GM18502 (cell line): ENCODE results near the gene ANKRD53.

Experiments
- ATAC-seq: cut with Tn5 transposase; IDR thresholded peaks from one replicate; pipeline ENCODE4 v1.9.1; 2021; ENCODE audit warnings: mild to moderate bottlenecking; ENCODE audit not compliant: unreplicated experiment, poor library complexity

The ANKRD53 gene, protein sequence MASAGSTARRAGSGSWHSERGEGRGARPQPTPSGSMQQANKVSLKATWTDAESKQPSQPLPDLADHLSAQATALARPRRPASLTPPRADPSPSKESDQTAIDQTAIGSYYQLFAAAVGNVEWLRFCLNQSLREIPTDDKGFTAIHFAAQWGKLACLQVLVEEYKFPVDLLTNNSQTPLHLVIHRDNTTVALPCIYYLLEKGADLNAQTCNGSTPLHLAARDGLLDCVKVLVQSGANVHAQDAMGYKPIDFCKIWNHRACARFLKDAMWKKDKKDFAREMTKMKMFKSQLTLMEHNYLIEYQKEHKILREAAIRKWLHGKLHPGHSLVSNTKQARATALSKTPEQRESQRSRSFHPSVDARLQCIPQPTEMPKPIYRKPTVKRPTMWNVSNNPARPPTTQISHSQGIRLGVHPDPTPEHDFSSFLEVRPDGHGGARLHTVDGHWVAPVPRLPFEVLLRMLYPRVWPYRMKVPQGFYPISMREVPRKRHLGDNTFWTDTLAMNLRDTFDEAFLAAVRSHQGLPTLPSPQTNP

DNA sequence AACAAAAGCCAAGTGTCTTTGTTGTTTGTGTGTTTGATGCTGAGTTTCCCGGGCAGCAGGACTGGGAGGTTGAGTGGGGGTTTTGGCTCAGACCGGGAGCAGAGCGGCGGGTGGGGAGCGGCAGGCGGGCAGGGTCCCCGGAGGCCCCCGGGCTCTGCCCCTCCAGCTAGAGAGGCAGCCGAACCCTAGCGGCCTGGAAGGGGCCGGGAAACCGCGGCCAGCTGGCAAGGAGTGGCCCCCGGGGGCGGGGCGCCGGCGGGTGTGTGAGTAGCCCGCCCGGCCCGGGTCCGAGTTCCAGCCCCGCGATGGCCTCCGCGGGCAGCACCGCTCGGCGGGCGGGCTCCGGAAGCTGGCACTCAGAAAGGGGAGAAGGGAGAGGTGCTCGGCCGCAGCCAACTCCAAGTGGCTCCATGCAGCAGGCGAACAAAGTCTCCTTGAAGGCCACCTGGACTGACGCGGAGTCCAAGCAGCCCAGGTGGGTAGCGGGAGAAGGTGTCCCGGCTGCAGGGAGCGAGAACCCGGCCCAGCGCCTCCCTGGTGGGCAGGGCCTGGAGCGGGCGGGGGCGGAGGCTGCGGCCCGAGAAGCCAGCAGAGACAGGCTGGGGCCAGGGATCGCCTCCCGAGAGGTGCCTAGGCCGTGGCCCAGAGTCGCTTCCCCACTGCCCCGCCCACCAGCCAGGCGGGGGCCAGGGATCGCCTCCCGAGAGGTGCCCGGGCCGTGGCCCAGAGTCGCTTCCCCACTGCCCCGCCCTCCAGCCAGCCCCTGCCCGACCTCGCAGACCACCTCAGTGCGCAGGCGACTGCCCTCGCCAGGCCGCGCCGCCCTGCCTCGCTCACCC lies at the start of gene ANKRD53:
Gene ANKRD53 (plus strand): TSS at position 290 of the 839 bp plus-strand sequence. CDS start 16 bp downstream, at position 306.
- ATAC-seq, result peak; percentile 44

DNA sequence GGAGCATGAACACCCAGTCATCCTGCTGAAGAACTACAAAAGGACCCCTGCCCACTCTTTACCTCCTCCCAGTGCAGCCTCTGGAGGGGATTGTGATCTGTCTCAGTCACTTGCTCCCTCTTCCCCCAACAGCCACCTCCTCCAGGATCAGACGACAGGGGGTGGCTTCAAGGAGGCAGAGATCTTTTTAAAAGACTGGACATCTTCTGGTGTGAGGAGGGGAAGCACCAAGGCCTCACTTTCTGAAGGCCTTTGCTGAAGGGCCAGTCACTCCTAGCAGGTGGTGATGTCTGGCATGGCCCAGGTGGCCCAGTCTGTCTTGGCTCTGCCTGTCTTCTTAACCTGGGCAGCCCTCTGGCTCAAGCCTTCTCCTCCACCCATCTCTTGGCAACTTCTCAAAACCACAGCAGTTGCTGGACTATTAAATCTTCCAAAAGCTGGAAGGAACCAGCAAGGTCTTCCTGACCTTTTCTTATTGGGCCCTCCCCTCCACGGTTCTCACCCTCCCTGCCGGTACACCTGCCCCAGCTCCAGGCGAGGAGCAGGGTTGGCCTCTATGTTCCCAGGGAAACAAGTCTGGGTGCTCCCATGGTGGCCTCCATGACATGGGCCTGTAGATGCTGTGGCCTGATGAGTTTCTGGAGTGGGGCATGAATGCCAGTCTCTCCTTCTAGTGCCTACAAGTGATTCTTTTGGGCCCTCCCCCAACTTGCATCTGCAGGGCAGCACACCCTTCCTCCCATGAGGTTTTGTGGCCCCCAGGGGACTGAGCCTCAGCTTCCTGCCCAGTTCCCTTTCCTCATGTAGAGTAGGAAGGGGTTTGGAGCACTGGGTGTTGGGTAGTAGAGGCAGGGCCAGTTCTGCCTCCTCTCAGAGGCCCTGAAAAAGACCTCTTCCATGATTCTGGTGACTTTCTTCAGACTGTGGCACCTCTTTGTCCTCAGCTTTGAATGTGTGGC lies 47.8 kb upstream of the ANKRD53 start:
- no peak for ATAC-seq

DNA sequence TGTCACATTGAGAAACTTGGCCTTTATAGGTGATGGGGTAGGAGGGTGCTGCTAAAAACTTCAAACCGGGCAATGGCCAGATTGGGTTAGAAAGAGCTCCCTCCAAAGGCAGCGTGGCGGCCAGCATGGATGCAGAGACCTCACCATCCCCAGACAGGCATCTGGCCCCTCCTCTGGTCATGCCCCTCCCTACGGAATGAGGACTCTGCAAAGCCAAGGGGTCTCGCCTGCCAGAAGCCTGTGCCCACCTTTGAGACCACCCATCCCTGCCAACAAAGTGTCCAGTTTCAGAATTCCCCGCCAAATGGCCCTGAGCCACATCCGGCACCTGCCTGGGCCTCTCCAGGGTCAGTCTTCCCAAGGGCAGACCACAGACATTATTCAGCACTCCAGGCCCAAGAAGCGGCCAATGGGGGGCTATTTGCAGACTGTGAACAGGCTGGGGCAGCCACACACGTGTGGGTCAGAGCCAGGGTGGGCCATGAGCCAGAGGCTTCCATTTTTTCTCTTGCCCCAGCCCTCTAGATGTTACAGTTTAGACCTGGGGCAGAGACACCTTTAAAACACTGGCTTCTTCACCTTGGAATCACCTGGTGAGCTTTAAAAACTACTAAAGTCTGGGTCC lies 46.9 kb upstream of the ANKRD53 start:
- ATAC-seq, result no peak

DNA sequence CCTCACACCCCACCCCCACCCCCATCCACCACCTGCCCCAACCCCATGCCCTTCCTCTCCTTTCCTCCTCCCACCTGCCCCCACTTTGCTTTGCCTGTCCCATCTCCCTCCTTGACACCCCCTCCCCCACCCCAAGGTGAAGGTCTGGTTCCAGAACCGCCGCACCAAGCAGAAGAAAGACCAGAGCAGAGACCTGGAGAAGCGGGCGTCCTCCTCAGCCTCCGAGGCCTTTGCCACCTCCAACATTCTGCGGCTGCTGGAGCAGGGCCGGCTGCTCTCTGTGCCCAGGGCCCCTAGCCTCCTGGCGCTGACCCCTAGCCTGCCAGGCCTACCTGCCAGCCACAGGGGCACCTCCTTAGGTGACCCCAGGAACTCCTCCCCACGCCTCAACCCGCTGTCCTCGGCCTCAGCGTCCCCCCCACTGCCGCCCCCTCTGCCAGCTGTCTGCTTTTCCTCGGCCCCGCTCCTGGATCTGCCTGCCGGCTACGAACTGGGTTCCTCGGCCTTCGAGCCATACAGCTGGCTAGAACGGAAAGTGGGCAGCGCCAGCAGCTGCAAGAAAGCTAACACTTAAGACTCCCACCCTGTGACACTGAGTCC lies 45.7 kb upstream of the ANKRD53 start:
- no peak for ATAC-seq

DNA sequence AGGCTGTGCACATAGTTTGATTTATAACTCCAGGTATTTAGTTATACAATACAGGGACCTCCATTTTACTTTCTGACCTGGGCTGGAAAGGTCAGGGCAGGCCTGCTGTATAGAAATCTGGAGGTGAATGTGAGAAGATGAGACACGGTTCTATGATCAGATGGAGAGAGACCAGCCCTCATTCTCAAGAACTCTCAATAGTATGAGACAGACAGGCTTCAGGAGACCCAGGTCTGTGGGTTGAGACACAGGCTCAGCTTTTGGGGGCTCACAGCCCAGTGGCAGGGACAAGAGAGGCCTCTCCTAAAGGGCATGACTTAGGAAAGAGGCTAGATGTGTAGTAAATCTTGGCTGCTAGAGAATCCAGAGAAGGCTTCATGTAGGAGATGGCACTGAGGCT lies 43.4 kb upstream of the ANKRD53 start:
- ATAC-seq, result no peak

DNA sequence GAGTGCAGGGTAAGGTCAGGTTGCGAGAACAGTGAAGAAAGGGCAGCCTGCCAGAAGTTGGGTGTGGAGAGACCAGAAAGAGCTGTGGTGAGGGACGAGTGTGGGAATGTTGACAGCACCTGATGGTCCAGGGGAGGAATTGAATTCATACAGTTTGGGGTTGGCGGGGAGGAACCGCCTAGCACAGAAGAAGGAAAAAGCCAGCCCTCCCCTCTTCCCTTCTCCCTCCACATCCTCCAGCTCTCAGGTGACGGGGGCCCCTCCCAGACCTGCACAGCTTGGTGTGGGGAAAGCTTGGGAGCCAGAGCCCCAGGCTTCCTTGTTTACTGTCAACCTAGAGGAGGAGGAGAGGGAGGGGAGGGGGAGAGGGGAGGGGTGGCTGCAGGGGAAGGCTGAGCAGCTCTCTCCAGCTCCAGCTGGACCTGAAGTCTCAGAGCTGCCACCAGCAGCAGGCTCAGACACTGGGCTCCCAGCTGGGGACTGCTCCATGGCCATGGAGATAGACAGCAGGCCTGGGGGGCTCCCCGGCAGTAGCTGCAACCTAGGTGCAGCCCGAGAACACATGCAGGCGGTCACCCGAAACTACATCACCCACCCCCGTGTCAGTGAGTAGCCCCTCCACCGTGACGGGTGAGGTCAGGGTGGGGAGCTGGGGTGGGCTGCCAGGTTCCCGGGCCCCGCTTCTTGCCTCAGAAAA lies 42.8 kb upstream of the ANKRD53 start, which contains the start of gene ATP6V1B1:
Gene ATP6V1B1 (plus strand): TSS at position 433 of the 697 bp plus-strand sequence. CDS start 55 bp downstream, at position 488.
- ATAC-seq, result no peak

DNA sequence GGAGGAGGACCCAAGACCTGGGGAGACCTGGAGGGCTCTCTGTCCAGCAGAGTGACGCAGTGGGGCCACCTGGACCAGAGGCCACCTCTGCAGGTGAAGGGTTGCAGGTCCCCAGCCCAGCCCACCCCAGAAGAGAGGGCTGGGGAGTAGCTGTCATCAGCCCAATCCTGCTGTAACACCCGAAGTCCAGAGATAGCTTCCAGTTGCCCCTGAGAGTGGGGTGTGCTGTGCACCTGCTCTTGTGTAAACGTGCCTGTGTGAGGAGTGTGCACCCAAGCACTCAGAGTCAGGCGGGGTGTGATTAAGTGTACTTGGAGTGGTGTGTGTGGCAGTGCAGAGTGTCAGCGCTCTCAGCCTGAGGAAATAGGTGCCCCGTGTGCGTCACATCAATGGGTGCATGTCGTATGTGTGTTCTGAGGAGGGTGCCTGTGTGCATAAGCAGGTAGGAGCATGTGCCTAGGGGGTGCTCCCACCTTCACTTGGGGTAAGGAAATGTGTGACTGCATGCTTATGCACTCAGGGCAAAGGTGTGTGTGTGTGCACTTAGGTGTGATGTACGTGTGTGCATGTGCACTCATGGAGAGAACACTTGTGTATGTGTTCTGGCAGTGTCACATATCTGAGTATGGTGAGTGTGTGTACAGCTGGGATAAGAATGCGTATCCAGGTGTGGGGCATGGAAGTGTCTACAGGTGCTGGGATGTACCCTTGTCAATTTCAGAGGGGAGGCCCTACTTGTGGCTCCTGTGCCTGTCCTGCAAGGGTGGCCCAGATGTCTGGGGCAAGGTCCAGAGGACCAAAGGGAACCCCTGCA lies 42.1 kb upstream of the ANKRD53 start:
- no peak for ATAC-seq

DNA sequence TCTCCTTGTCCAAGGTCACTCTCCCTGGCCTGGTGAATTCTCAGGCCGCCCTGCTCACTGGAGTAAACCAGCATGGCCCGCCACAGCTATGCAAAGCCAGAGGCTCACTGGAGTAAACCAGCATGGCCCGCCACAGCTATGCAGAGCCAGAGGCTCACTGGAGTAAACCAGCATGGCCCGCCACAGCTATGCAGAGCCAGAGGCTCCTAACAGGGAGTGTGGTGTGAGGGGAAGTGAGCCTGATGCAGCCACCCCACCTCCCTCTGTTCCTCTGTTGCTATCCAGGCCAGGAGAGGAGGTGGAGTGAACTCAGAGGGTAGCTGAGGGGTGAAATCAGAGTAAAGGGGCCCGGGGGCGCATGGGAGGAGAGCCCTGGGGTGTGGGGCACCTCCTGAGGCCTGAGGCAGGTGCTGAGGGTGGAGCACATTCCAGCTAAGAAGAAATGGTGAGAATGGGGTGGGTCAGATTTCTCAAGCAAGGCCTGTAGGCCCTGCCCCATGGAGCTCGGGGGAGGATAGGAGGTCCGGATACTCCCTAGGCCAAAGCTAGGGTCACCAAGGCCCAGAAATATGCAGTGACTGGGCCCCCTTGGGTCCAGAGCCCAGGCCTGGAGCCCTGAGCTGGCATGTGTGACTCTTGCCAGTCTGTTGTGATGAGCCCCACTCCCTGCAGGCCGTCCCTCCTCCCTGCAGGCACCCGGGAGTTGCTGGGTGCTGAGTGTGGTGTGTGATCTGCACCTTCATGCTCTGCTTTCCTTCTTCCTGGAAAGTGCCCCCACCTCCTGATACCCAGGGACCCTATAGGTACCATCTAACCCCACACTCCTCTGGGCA lies 41.2 kb upstream of the ANKRD53 start:
- ATAC-seq, result no peak

DNA sequence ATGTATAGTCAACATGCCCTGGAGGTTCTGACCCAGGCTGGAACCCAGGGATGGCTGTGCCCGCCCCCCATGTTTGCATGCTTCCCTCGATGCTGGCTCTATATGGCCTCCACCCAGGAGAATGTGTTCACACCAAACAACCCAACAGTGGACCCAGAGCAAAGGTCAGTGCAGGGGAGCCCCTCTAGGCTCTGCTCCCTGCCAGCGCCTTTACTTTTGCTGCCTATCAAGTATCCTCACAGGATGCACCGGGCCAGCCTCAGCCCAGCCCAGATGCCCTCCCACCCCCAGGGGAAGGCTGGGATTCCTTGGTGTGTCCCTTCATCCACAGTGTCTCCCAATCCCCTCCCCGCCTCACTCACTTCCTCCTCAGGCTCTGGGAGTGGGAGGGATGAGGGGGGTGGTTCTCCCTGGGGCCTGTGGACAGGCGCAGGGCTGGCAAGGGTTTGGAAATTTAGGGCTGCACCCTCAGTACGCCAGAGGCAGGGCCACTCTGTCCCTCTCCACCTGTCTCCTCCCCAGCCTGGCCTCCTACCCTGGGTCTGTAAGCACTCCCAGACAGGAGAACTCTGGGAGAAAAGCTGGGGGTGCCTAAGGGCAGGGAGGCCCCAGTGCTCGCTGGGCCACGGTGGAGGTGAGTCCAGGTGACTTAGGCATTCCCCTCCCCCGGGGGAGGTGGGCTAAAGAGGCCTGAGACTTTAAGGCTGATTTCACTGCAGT lies 40.4 kb upstream of the ANKRD53 start:
- no peak for ATAC-seq

DNA sequence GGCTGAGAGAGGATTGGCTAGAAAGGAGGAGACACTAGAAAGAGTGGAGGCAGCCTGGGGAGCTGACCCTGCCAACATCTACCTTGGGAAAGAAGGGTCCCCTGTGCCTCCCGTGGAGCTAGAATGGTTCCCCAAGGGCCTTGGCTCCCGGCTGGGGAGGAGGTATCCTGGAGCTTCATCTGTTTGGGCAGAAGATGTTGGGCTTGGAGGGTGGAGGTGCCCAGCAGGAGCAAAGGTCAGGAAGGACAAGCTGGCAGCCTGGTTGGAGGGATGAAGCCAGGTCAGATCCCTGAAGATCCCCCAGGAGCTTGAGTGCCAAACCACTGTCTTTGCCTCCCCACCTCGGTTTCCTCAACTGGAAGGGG lies 39.9 kb upstream of the ANKRD53 start:
- no peak for ATAC-seq

DNA sequence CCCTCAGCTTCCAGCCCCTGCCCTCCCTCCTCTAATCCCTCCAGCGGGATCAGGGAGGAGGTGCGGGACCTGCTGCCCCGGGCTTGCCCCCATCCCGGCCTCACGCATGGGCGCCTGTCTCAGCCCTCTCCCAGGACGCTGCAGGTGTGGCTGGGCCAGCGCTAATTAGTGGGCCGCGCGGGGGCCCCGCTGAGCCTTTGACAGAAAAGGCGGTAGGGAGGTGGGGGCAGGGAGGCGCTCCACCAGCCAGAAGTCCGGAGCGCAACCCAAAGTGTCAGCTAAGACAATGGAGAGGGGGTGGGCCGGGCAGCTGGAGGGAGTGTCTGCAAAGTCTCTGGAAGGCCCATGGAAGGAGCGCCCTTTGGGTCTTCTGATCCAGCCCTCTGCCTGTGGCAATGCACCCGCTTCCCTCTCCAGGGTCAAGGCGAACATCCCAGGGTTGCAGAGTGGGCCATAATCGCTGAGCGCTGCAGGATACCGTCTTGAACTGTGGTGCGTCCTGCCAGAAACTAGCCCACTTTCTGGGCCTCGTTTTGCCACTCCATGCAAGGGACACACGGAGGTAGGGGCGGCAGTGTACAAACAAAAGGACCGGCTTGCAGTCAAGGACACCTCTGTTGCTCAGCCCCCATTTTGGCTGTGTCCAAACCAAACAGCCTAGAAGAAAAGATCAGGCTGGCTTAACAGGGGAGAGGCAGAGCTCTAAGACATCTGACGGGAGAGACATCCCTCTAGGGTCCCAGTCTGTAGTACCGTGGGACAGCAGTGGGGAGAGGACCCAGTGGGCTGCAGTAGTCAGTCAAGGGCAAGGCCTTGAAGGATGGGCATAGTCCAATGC lies 39.2 kb upstream of the ANKRD53 start:
- no peak for ATAC-seq

DNA sequence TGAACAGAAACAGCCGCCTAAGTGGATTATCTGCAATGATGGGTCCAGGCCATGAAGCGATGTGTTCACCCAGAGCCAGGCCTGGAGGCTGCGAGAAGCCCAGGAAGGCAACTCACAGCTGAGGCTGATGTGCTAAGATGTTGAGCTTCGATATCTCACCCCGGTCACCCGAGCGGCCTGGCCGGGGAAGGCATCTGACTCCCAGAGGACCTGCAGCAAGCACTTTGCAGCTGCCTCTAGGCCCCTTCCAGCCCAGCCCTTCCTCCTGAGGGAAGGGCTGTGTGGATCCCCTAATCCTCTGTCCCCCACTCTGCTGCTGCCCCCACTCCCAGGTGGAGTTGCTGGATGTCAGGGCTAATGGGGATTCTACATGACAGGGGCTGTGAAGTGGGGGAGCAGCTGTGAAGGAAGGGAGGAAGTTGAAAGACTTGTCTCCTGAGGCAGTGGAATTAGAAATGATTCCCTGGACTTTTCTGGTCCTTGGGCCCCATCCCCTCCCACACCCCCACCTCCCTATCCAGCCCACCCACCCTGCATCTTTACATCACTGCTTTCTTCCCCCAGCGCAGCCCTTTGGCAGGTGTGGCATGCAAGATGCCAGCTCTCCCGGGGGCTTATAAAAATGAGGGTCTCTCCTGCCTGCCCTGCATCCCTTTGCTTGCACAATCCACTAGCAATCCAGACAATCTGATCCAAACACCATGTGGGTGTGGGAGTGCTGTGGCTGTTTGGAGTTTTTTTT lies 38.4 kb upstream of the ANKRD53 start:
- no peak for ATAC-seq

DNA sequence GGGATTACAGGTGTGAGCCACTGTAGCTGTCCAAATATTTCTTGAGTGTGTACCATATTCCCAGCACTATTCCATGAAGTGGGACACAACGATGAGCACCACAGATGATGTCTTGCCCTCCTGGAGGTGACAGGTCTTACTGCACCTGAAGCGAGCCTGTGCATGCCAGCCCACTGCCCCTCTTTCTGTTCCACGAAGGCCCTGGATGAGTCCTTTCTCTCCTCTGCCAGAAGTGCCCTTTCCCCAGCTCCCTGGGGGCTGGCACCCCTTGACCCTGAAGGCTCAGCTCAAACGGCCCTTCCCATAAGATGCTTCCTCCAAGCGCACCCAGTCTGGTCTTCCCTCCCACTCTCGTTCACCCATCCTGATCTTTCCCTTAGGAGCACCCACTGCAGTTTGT lies 37.2 kb upstream of the ANKRD53 start:
- no peak for ATAC-seq

DNA sequence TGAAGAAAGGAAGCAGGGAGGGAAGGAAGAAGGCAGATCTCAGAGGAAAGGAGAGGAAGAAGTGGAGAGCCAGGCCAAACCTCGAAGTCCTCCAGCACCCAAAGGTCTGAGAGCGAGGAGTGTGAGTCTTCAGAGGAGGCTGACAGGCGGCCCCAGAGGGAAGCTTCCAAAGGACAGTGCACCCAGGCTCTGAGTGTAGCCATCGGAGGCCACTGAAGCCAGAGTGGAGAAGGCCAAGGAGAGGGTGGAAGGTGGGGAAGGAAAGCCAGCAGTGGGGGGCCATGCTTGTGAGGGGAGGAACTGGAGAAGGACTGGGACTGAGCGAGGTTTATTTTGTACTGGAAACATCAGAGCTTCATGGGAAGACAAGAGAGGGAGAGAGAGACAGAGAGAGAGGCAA lies 36.7 kb upstream of the ANKRD53 start:
- ATAC-seq, result no peak
